Breast epithelium (tissue), 4 donors: ENCODE measurements around the gene SORL1. TPM values are rescaled to one million over a fixed set of nuclear protein-coding genes. Genes with fewer than 3 reads are reported as not detected.

ENCODE experiments used
- DNase-seq, 2 donors: peaks; one replicate each; pipeline ENCODE4 v3.0.0-alpha.2; 2019; ENCODE audit warnings: low spot score in 2 of 2
- H3K27ac ChIP-seq, 2 donors: fragments of 200-600 bp; sonication (generic) in 1 of 2; one replicate each; pipeline ENCODE4 v1.5.1; 2016 to 2019; ENCODE audit warnings: mild to moderate bottlenecking in 1 of 2
- H3K27me3 ChIP-seq, 2 donors: fragments of 200-600 bp; sonication (generic) in 1 of 2; one replicate each; pipeline versions ENCODE4 v1.5.1 to v1.6.0; 2017 to 2019; ENCODE audit warnings: control low read depth in 1 of 2, mild to moderate bottlenecking in 1 of 2
- H3K36me3 ChIP-seq: fragments of 200-600 bp; one replicate; pipeline ENCODE4 v1.5.1; 2019
- H3K4me1 ChIP-seq, 2 donors: fragments of 200-600 bp; sonication (generic); one replicate each; pipeline ENCODE4 v1.5.1; 2016 to 2019; ENCODE audit warnings: control low read depth in 1 of 2
- H3K4me3 ChIP-seq, 3 donors: fragments of 200-600 bp; sonication (generic); 1 replicate in 2 of 3; 2 replicates in 1 of 3; pipeline ENCODE4 v1.5.1; 2016 to 2019; ENCODE audit warnings: mild to moderate bottlenecking in 3 of 3, moderate library complexity in 2 of 3
- H3K9me3 ChIP-seq, 2 donors: fragments of 200-600 bp; sonication (generic) in 1 of 2; one replicate each; pipeline ENCODE4 v1.5.1; 2016 to 2019; ENCODE audit warnings: control low read depth in 1 of 2
- POLR2A ChIP-seq: fragments of 450-650 bp; IDR thresholded peaks from one replicate; pipeline ENCODE4 v1.6.1; 2016; ENCODE audit warnings: antibody characterized with exemption, mild to moderate bottlenecking, moderate library complexity
- POLR2AphosphoS5 ChIP-seq, 3 donors: sonication (generic); formaldehyde crosslinking; IDR thresholded peaks; one replicate each; pipeline ENCODE4 v1.6.1; 2017; ENCODE audit warnings: antibody characterized with exemption in 3 of 3
- intact Hi-C: fragments of 100-400 bp; cut with DNase I; formaldehyde crosslinking; loops from one replicate; pipeline ENCODE4 v1.15.1; 2023; ENCODE audit warnings: low total_unique reads
- total RNA-seq, 3 donors: library from RNA; depleted of rRNA; stranded (reverse); fragments of >200 nt; gene quantifications; one replicate each; pipeline ENCODE4 v1.1.0, GENCODE V29; 2016
- TF ChIP-seq, protein P1 (sequence below), 3 donors: fragments of 450-650 bp; IDR thresholded peaks; one replicate each; pipeline ENCODE4 v1.5.1; 2016 to 2017; ENCODE audit warnings: antibody characterized with exemption in 3 of 3, mild to moderate bottlenecking in 3 of 3, moderate library complexity in 3 of 3

SORL1 gene
- total RNA-seq, 3 donors from 2014 or later = 3.5 to 64.0 (median 50.8) TPM

DNA sequence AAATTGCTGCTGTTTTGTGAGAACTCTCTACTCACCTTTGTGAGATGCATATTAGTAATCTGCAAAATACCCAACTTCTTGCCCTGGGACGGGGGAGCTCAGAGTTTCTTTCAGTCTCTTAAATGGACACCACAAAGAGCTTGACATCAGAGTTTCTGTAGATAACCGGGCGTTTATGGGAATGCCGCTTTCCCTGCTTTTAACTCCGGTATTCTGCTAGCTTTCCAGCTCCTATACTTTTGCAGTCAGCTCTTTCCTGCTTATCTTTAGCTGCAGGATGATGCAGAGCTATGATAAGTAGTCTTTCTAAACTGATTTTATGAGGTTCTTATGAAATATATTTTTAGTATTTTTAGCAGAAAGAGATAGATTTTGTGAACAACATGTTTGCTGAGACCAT is 155.2 kb downstream of the SORL1 start:
- Histone ChIP-seq H3K27ac (no peak overlapping the region), H3K9me3 (no peaks in the 10 kb centered on the region), H3K4me1 (no peaks in the 10 kb centered on the region), H3K36me3 (no peaks in the 10 kb centered on the region), H3K4me3 (no peak overlapping the region), H3K27me3 (no peaks in the 10 kb centered on the region)
- intact Hi-C loops = no loop called here
- DNase-seq = no peak
- TF ChIP-seq POLR2AphosphoS5 (IDR thresholded peaks at IDR 0.05) (no peak), POLR2A (no peak)
- TF ChIP-seq, protein P1, sequence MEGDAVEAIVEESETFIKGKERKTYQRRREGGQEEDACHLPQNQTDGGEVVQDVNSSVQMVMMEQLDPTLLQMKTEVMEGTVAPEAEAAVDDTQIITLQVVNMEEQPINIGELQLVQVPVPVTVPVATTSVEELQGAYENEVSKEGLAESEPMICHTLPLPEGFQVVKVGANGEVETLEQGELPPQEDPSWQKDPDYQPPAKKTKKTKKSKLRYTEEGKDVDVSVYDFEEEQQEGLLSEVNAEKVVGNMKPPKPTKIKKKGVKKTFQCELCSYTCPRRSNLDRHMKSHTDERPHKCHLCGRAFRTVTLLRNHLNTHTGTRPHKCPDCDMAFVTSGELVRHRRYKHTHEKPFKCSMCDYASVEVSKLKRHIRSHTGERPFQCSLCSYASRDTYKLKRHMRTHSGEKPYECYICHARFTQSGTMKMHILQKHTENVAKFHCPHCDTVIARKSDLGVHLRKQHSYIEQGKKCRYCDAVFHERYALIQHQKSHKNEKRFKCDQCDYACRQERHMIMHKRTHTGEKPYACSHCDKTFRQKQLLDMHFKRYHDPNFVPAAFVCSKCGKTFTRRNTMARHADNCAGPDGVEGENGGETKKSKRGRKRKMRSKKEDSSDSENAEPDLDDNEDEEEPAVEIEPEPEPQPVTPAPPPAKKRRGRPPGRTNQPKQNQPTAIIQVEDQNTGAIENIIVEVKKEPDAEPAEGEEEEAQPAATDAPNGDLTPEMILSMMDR (IDR thresholded peaks at IDR 0.05) = no peak

DNA sequence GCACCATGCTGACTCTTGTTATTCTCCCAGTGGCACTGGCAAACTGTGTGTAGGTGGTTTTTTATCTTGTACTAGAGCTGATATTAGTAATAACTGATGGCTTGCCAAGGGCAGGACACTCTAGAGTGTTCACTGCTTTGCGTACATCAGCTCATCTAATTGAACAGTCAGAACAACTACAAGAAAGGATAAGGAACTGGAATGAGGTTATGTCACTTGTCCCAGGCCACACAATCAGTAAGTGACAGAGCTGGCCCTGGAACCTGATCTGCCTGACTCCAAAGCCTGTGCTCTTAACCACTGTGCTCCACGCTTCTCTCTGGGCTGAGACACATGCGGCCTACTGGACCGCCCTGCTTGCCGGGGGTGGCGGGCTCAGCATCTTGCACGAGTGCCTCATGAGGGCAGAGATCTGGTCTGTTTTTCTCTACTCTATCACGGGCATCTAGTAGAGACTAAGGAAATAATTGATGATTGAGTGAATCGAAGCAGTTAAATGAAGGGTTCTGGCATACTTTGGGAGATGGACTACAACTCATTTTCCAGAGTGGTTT is 156.5 kb downstream of the SORL1 start:
- no peaks in the 10 kb centered on the region for H3K4me1 ChIP-seq
- TF ChIP-seq POLR2AphosphoS5 (IDR thresholded peaks at IDR 0.05) (no peak), POLR2A (no peak)
- TF ChIP-seq, protein P1 (IDR thresholded peaks at IDR 0.05) = no peak
- H3K27me3 ChIP-seq = no peaks in the 10 kb centered on the region
- no peak for DNase-seq
- H3K4me3 ChIP-seq = no peak overlapping the region
- no peaks in the 10 kb centered on the region for H3K36me3 ChIP-seq
- no peak overlapping the region for H3K27ac ChIP-seq
- intact Hi-C loops = no loop called here
- H3K9me3 ChIP-seq = no peaks in the 10 kb centered on the region

DNA sequence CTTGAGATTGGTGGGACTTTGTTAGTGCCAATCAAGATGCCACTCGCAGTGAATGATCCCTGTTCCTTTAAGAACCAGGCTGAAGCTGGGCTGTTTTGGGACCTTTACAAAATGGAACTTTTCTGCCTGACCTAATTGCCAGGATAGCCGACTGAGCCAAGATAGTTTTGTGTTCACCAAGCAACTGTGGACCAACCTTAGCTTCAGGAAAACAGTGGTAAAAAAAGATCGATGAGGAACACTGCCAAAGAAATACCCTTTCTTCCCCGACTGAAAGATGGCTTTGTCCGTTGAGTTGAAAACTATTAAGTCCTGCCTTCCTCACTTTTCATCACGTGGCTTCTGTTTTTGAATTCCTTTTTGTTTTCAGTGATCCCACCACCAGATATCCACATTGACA is 158.6 kb downstream of the SORL1 start:
- Histone ChIP-seq H3K9me3 (no peaks in the 10 kb centered on the region), H3K27ac (no peak overlapping the region), H3K36me3 (no peaks in the 10 kb centered on the region), H3K4me1 (no peaks in the 10 kb centered on the region), H3K4me3 (no peak overlapping the region), H3K27me3 (no peaks in the 10 kb centered on the region)
- no peak for TF ChIP-seq POLR2AphosphoS5 (IDR thresholded peaks at IDR 0.05)
- TF ChIP-seq, protein P1 (IDR thresholded peaks at IDR 0.05) = no peak
- intact Hi-C loops = no loop called here
- no peak for DNase-seq

DNA sequence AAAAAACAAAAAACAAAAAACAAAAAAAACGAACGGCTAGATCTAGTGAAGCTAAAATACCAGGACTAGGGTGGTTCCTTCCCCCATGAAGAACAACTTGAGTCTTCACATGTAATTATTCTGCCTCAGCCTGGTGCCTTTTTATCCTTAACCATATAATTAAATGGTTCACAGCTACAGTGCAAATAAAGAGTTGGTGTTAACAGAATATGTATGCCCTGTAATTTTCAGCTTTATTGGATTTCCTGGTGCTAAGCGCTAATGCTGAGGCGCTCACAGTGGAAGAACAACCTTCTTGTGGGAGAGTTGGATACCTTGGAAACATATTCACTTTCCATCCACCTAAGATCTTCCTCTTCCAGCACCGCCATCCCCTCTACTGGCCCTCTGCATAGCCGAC is 159.1 kb downstream of the SORL1 start:
- no peaks in the 10 kb centered on the region for H3K27me3 ChIP-seq
- intact Hi-C loops = no loop called here
- no peak for DNase-seq
- no peak overlapping the region for H3K4me3 ChIP-seq
- H3K9me3 ChIP-seq = no peaks in the 10 kb centered on the region
- no peaks in the 10 kb centered on the region for H3K4me1 ChIP-seq
- H3K27ac ChIP-seq = no peak overlapping the region
- TF ChIP-seq, protein P1 (IDR thresholded peaks at IDR 0.05) = no peak
- TF ChIP-seq POLR2A (no peak), POLR2AphosphoS5 (IDR thresholded peaks at IDR 0.05) (no peak)
- H3K36me3 ChIP-seq = no peaks in the 10 kb centered on the region

DNA sequence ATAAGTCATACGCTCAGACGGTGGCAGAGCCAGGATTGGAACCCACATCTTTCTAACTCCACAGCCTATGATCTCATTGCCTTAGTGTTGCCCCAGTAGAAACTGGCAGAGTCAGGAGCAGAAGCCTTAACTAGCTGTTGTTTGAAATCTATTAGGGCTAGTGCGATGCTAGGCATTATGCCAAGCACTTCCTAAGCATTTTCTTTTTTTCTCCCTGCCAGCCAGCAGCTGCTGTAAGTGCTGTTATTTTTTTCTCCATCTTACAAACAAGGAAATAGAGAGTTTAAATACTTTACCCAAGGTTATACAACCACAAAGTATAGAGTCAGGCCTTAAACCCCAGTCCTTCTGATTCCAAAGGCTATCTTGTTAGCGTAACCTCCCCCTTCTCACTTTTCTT is 161.6 kb downstream of the SORL1 start:
- TF ChIP-seq, protein P1 (IDR thresholded peaks at IDR 0.05) = no peak
- TF ChIP-seq POLR2A = no peak
- no peak for TF ChIP-seq POLR2AphosphoS5 (IDR thresholded peaks at IDR 0.05)
- no peaks in the 10 kb centered on the region for H3K9me3 ChIP-seq
- no peak for DNase-seq
- no peaks in the 10 kb centered on the region for H3K27me3 ChIP-seq
- H3K36me3 ChIP-seq = no peaks in the 10 kb centered on the region
- no peak overlapping the region for H3K27ac ChIP-seq
- no peaks in the 10 kb centered on the region for H3K4me1 ChIP-seq
- intact Hi-C loops = no loop called here
- no peak overlapping the region for H3K4me3 ChIP-seq
